GM23338 (cell line): Measurements from ENCODE around the gene TEX101. TPM values are rescaled to one million over a fixed set of nuclear protein-coding genes. Genes with fewer than 3 reads are reported as not detected.

ENCODE experiments used
- ATAC-seq: fragments of 200-7000 bp; cut with Tn5 transposase; 3 replicates; pipeline ENCODE4 v1.9.1; 2020
- DNase-seq: peaks from one replicate; pipeline ENCODE4 v3.0.0-alpha.2; 2015; ENCODE audit warnings: low spot score
- H2AFZ ChIP-seq: fragments of 200-600 bp; sonication (generic); 2 replicates; pipeline ENCODE4 v1.8.0; 2016; ENCODE audit warnings: antibody characterized with exemption, mild to moderate bottlenecking, moderate library complexity
- H3F3A ChIP-seq: fragments of 200-600 bp; sonication (generic); replicated peaks from 2 replicates; pipeline ENCODE4 v1.8.0; 2017; ENCODE audit warnings: antibody characterized with exemption, mixed run types, low read depth
- H3K27ac ChIP-seq: fragments of 200-600 bp; sonication (generic); 2 replicates; pipeline ENCODE4 v1.6.1; 2016; ENCODE audit warnings: low read depth
- H3K27me3 ChIP-seq: fragments of 200-600 bp; sonication (generic); 2 replicates; pipeline ENCODE4 v1.8.0; 2016; ENCODE audit warnings: mild to moderate bottlenecking, mixed run types, moderate library complexity; ENCODE audit not compliant: insufficient read depth
- H3K36me3 ChIP-seq: fragments of 200-600 bp; sonication (generic); 2 replicates; pipeline ENCODE4 v1.8.0; 2016; ENCODE audit warnings: mild to moderate bottlenecking; ENCODE audit not compliant: insufficient read depth
- H3K4me1 ChIP-seq: fragments of 200-600 bp; sonication (generic); 2 replicates; pipeline ENCODE4 v1.8.0; 2016; ENCODE audit warnings: mild to moderate bottlenecking, moderate library complexity; ENCODE audit not compliant: insufficient read depth
- H3K4me2 ChIP-seq: fragments of 200-600 bp; sonication (generic); 2 replicates; pipeline ENCODE4 v1.7.1; 2017; ENCODE audit warnings: mixed run types
- H3K4me3 ChIP-seq: fragments of 200-600 bp; sonication (generic); 2 replicates; pipeline ENCODE4 v1.6.1; 2016; ENCODE audit warnings: mixed run types
- H3K79me2 ChIP-seq: fragments of 200-600 bp; sonication (generic); replicated peaks from 2 replicates; pipeline ENCODE4 v1.8.0; 2017; ENCODE audit warnings: mild to moderate bottlenecking; ENCODE audit not compliant: insufficient read depth
- H3K9me2 ChIP-seq: fragments of 200-600 bp; sonication (generic); 2 replicates; pipeline ENCODE4 v1.8.0; 2017; ENCODE audit not compliant: insufficient read depth
- H4K20me1 ChIP-seq: fragments of 200-600 bp; sonication (generic); replicated peaks from 2 replicates; pipeline ENCODE4 v1.8.0; 2017; ENCODE audit warnings: mild to moderate bottlenecking; ENCODE audit not compliant: insufficient read depth
- H3K27ac Mint-ChIP-seq: 2 replicates; pipeline ENCODE4 v1.8.0; 2020; ENCODE audit warnings: inconsistent platforms, mild to moderate bottlenecking, moderate library complexity, mixed read lengths
- H3K27me3 Mint-ChIP-seq: 3 replicates; pipeline ENCODE4 v1.8.0; 2022; ENCODE audit warnings: low read depth, mild to moderate bottlenecking, moderate library complexity, mixed read lengths, inconsistent platforms; ENCODE audit not compliant: insufficient read depth, poor library complexity
- H3K36me3 Mint-ChIP-seq: 3 replicates; pipeline ENCODE4 v1.8.0; 2021; ENCODE audit warnings: low read depth, mild to moderate bottlenecking, inconsistent platforms, moderate library complexity, mixed read lengths
- H3K4me1 Mint-ChIP-seq: 3 replicates; pipeline ENCODE4 v1.8.0; 2020; ENCODE audit warnings: mild to moderate bottlenecking, inconsistent platforms, mixed read lengths
- H3K4me3 Mint-ChIP-seq: 3 replicates; pipeline ENCODE4 v1.8.0; 2021; ENCODE audit warnings: moderate library complexity, mild to moderate bottlenecking, inconsistent platforms, mixed read lengths
- H3K9me3 Mint-ChIP-seq: 3 replicates; pipeline ENCODE4 v1.8.0; 2020; ENCODE audit warnings: moderate library complexity, mild to moderate bottlenecking, inconsistent platforms, mixed read lengths
- CREB1 ChIP-seq: fragments of 250-450 bp; sonication (Bioruptor Pico); IDR thresholded peaks from 2 replicates; pipeline ENCODE4 v1.5.0; 2020; ENCODE audit warnings: low read depth, mild to moderate bottlenecking, moderate library complexity
- ETS1 ChIP-seq: IDR thresholded peaks from 2 replicates; pipeline ENCODE4 v1.6.1; 2016; ENCODE audit warnings: antibody characterized with exemption
- NANOG ChIP-seq: IDR thresholded peaks from 2 replicates; pipeline ENCODE4 v1.6.1; 2016; ENCODE audit warnings: antibody characterized with exemption, borderline replicate concordance
- POLR2AphosphoS5 ChIP-seq: IDR thresholded peaks from 2 replicates; pipeline ENCODE4 v1.6.1; 2016; ENCODE audit warnings: antibody characterized with exemption, low read depth
- ZNF114 ChIP-seq: fragments of 250-450 bp; sonication (Bioruptor Pico); IDR thresholded peaks from 2 replicates; pipeline ENCODE4 v1.5.0; 2020; ENCODE audit warnings: mild to moderate bottlenecking, moderate library complexity
- ZNF331 ChIP-seq: fragments of 250-450 bp; sonication (Bioruptor Pico); IDR thresholded peaks from 2 replicates; pipeline ENCODE4 v1.5.0; 2020; ENCODE audit warnings: low read depth, mild to moderate bottlenecking, moderate library complexity
- ZNF462 ChIP-seq: fragments of 250-450 bp; sonication (Bioruptor Pico); IDR thresholded peaks from 2 replicates; pipeline ENCODE4 v1.5.0; 2020; ENCODE audit warnings: mild to moderate bottlenecking, moderate library complexity
- polyA plus RNA-seq: library from polyadenylated mRNA; unstranded; fragments of >200 nt; fragmentation: Nextera tagmentation; extraction: Ambion mirVana; gene quantifications from 2 replicates; pipeline ENCODE4 v1.2.1, GENCODE V29; 2016
- total RNA-seq: library from RNA; depleted of rRNA; stranded (reverse); fragments of >200 nt; shearing (Covaris generic); gene quantifications from 2 replicates; pipeline ENCODE4 v1.2.3, GENCODE V29; 2014

TEX101 gene
- total and polyA plus RNA-seq, 2 experiments from 2014 or later = not detected

GRCh38 chr19:43422689-43423066 is 8.0 kb downstream of the TEX101 start (continued):
- TF ChIP-seq ZNF462 = no peak
- TF ChIP-seq ZNF114 (CRISPR knock-in tag) = no peak
- TF ChIP-seq NANOG = no peak

- no peak overlapping the region for H3K4me2 ChIP-seq
- peaks cover 20% of the 10 kb centered on the region for H3K4me1 ChIP-seq
- no peaks in the 10 kb centered on the region for H3F3A ChIP-seq
- Mint-ChIP-seq H3K9me3 (0 out of 3 replicates have a peak, but pooled peaks cover 8% of the 10 kb centered on the region), H3K4me3 (no peak overlapping the region), H3K27me3 (peaks cover 11% of the 10 kb centered on the region), H3K27ac (no peak overlapping the region), H3K4me1 (peaks cover 24% of the 10 kb centered on the region), H3K36me3 (no peaks in the 10 kb centered on the region)
- H3K4me3 ChIP-seq = no peak overlapping the region
- no peak overlapping the region for H2AFZ ChIP-seq
- no peaks in the 10 kb centered on the region for H3K79me2 ChIP-seq
- no peaks in the 10 kb centered on the region for H3K27me3 ChIP-seq
- ATAC-seq (no peak), DNase-seq (no peak)
- 0 out of 2 replicates have a peak, but pooled peaks cover 5% of the 10 kb centered on the region for H3K36me3 ChIP-seq
- H3K9me2 ChIP-seq = peaks cover 9% of the 10 kb centered on the region; the same call in 1 of the 2 replicates
- H4K20me1 ChIP-seq = no peaks in the 10 kb centered on the region
- no peak overlapping the region for H3K27ac ChIP-seq
- TF ChIP-seq CREB1 (no peak), ETS1 (no peak), ZNF462 (no peak), ZNF331 (CRISPR knock-in tag) (no peak), POLR2AphosphoS5 (no peak)
These were observed 9.1 kb downstream of the TEX101 start for GRCh38 chr19:43423779-43424178.
